ENCODE data around the gene ALG9.

ALG9 gene

DNA sequence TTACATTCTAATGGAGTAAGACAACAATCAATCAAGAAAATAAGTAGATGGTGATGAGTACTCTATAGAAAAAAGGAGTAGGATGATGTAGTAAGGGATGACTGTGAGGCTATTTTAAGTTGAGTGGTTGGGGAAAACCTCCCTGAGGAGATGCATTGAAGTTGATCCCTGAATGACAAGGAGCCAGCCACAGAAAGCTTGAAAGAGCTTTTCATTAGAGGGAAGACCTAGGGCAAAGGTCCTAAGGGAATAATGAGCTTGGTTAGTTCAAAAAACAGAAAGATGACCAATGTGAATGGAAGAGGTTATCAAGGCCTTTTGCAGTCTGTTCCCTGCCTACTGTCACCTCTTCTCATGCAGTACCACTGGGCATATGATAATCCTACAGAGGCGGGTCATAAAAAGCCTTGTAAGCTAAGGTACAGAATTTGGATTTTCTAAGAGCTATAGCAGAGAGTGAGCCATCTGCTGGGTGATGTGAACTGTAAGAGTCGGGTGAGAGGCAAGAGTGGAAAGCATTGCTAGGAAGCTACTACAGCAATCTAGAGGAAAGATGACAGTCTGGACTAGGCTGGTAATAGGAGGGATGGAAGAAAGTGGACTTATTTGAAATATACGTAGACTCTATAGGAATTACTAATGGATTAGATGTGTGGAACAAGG is 108.3 kb downstream of the ALG9 start:
- DNase-seq = no peak

DNA sequence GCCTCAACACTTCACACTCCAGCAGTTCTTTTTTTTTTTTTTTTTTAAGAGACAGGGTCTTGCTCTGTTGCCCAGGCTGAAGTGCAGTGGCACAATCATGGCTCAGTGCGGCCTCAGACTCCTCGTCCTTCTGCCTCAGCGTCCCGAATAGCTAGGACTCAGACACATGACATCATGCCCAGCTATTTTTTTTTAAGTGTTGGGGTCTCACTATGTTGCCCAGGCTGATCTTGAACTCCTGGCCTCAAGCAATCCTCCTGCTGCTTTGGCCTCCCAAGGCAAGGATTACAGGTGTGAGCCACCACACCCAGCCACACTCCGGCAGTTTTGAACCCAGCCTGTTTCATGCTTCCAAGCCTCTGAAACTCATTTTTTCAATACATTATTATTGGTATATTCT is 108.9 kb downstream of the ALG9 start:
- DNase-seq = no peak

DNA sequence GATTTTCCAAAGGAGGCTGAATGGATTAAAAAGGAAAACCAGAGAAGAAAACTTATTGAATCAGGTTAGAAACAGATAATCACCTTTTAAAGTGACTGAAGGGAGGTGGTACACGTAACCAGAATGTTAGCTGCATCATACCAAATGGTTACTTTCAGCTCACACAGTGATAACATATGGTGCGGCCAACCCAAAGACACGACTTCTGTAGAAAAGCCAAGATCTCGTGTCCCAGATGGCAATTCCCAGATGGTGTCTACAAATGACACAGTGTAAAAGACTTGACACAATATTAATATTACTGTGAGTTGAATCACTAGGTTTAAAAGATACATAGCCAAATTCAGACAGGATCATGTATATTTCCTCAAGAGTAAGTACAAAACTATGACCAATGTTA is 110.3 kb downstream of the ALG9 start:
- no peak for DNase-seq

GRCh38 chr11:111759778-111760407 is 111.5 kb downstream of the ALG9 start:
- DNase-seq = no peak

DNA sequence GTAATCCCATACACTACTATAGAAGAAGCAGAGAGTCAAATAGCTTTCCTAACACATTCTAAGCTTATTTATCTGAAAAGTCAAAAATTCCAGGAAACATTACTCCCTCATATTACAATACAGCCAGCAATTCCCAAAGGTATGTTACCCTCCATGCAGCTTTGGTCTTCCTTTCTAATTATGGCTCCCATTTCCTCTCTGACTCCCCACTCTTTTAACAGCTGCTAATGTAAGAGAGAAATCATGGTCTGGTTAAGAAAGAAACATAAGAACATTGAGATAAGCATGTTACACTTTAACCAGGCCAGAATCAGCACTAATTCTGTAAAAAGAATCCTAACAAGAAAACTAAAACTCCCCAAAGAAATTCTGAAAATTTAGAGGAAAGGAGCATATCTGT is 112.0 kb downstream of the ALG9 start:
- DNase-seq = no peak

DNA sequence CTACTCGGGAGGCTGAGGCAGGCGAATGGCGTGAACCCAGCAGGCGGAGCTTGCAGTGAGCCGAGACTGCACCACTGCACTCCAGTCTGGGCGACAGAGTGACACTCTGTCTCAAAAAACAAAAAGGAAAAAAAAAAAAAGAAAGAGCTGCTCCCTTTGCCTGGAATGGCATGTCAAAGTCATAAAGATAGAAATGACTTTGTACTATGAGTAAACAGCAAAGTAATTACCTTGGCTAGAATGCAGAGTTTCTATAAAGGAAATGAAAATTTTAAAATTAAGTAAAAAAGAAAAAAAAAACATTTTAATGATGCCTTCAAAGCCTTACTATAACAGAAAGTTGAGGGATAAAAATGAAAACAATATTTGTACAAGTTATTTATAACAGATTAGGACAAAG is 115.3 kb downstream of the ALG9 start:
- DNase-seq = no peak

DNA sequence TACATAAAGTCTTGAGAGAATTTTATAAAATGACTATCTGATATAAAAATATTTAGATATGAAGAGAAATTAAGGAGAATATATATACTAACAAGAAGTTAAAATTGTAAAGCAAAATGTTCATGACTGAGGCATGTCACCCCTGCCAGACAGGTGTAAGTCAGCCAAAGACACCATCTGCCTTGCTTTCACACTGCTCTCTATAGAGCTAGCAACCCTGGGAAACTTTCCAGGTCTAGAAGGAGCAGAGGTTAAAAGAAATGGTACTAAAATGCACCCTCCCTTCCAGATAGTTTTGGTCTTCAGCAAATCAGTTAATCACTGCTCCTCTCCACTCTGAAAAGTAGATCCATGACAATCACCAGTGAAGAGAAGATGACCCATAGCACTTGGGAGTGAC is 121.7 kb downstream of the ALG9 start:
- no peak for DNase-seq

DNA sequence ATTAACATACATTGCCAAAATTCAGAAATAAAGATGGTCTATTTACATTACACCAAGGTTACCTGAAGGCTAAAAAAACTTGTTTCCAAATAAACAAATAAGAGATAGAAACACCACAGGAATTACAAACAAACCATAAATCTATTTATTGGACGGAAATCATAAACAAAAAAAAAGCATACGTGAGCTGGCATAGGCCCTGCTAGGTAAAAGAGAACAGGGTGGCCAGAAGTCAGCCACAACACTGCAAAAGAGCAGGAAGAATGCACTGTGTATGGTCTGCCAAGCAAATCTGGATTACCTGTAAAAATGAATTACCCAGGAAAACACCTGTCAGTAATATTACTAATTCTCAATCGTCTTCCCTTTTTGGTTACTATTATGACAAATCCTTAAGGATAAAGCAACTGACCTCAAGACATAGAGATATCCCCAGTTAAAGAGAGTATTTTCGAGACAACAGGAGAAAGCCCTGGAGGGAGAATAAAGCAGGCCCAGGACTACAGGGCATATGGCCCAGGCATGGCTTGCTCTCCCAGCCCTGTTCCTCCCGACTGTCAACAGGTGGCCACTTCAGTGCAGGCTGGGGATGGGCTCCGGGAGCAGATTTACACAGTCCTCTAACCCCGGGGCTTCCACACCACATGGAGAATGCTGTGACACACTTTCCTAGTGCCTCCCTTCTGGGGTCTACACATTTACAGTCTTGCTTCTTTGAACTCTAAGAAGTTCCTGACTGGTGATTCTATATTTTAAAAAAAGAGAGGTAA is 123.2 kb downstream of the ALG9 start:
- DNase-seq = no peak

GRCh38 chr11:111745719-111746504 is 125.5 kb downstream of the ALG9 start:
- DNase-seq = no peak

DNA sequence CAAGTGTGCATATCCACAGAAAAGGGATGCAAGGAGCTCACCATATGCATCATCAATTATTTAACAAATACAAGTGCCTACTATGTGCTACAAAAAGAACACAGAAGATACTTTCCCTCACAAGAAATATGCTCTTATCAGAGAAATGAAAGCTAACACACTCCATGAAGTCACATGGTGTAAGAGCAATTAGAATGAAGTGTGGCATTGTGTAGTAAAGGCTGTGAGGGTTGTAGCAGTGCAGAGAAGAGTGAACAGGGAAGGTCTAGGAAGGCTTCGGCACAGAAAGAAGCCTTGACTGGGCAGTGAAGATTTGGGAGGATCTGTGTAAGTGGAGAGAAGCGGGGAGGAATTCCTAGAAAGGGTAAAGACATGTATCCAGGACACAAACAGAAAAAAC is 127.7 kb downstream of the ALG9 start:
- DNase-seq = no peak

- DNase-seq = no peak
These were observed 129.6 kb downstream of the ALG9 start for GRCh38 chr11:111741751-111742150.

DNA sequence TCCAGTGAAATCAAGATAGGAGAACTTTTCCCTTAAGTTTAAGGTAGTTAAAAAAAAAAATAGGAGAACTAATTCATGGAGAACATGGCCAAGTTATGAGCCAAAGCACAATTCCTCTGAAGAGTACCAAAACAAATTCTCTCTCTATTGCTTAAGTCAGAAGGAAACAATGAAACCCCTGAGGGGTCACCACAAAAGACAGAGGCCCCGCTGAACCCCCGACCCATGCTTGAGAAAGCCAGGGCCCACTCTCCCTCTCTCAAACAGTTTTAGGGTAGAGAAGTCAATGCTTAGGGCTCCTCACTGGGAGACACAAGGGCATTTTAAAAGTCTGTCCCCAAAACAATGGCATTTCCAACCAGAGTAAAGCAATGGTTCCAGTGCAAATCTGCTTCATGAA is 132.1 kb downstream of the ALG9 start:
- DNase-seq = no peak

DNA sequence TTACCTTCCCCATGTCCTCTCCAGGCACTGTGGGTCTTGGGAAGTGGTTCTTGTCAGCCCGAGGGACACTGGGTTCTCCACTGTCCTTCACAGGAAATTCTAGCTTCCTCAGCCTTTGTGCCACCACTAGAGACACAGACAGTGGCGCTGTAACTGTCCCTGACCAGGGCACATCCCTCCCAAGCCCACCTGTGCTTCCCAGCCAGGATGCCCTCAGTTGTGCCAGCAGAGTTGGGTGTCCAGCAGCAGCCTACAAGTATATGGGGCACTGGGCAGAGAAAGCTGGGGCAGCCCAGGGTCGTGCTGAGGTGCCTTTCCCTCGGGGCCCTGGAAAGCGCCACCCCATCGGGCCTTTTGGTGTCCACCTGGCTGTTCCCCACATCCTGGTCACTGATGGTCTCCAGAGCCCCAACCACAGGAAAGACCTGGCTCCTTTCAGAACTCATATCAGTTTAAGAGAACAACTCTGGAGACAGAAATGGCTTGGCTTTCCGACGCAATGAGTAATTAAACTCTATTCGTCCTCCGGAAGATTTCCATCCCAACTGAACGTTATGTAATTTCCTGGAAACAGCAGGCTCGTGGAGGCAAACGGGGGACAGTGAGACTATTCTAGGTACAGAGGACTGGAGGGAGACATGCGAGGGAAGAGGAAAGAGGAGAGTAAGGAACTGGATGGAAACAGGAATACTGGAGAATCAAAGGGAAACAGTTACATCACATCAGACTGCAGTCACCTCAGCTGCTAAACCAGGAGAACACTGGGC is 133.8 kb downstream of the ALG9 start:
- no peak for DNase-seq

DNA sequence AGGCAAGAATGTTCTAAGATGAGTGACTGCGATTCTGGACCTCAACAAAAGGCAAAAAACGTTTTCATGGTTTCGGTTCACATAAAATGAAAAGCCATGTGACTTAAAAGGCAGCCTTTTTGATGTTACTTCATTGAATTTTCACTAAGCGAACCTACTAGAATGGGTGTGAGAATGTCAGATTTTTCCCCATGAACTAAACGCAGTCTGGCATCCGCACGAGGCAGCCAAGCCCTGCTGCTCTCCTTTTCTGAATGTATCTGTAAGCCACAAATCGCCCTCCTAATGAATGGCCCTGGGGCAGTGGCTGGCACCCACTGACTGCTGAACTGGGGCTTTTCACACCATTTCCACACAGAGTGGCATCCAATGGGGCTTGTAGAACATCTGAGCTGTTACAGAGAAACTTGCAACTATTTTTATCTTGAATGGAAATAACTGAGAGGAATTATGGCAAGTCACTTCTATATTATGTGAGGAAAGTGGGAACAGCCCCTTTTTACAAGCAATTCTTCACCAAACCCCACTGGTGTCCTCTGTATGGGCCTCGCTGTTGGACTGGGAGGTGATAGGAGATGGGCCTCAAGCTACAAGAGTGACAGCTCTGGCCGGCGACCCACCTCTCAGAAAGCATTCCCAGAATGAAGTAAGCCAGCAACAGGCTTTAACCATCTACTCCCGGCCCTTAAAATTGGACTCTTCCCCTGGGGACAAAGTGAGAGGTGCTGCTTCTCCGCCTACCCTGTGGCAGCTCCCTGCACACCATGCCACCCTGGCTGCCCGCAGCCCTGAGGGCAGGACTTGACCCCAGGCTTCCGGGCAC is 134.5 kb downstream of the ALG9 start:
- no peak for DNase-seq

Data from stimulated activated CD4-positive, alpha-beta T cell treated with anti-CD3 and anti-CD28 coated beads, Interleukin-2, amount 100 ng/mL, for 48 hours (primary cell).